ENCODE data around the gene RAB11FIP3. TPM values are rescaled to one million over a fixed set of nuclear protein-coding genes. Genes with fewer than 3 reads are reported as not detected.
A peak's percentile ranks its signal among the peaks of the same experiment; 100 is the strongest.

RAB11FIP3 gene
- total and polyA plus RNA-seq, 10 donors, result 12.3 to 52.7 (median 35.5) TPM

- peaks cover 0 to 94% (median 47%) of the 10 kb centered on the region in 6 donors for H3K36me3 ChIP-seq
- 92 to 97% (median 97%) methylated on average over 8 to 21 of the region's 21 CpGs for WGBS, 5 donors
- H3K27me3 ChIP-seq (replicated peaks in 1 of 7), result no peaks in the 10 kb centered on the region
- H3K9me3 ChIP-seq, result no peaks in the 10 kb centered on the region
- TF ChIP-seq CTCF (IDR thresholded peaks at IDR 0.05 in 8 of 11, conservative IDR thresholded peaks at IDR 0.05 in 3 of 11) (no peak), POLR2A (IDR thresholded peaks at IDR 0.05) (no peak), POLR2AphosphoS5 (IDR thresholded peaks at IDR 0.05) (no peak)
- H3K27ac ChIP-seq, result no peak overlapping the region
- H3K4me3 ChIP-seq, result no peak overlapping the region
- no peak for DNase-seq
- intact Hi-C loops (cut with DNase I; ENCODE audit: low total_unique reads), result no loop called here
- peaks cover 4 to 42% (median 16%) of the 10 kb centered on the region in 6 donors for H3K4me1 ChIP-seq
Measured at GRCh38 chr16:548586-548985, 123.1 kb downstream of the RAB11FIP3 start.

- 89 to 94% (median 91%) methylated on average over 16 to 54 of the region's 54 CpGs for WGBS, 5 donors
- Histone ChIP-seq H3K27me3 (replicated peaks in 1 of 7) (no peaks in the 10 kb centered on the region), H3K27ac (no peak overlapping the region), H3K9me3 (no peaks in the 10 kb centered on the region), H3K4me1 (peaks cover 4 to 43% (median 17%) of the 10 kb centered on the region in 6 donors), H3K4me3 (no peak overlapping the region), H3K36me3 (peaks cover 0 to 94% (median 51%) of the 10 kb centered on the region in 6 donors)
- TF ChIP-seq POLR2A (IDR thresholded peaks at IDR 0.05), result no peak
- intact Hi-C loops (cut with DNase I; ENCODE audit: low total_unique reads), result no loop called here
- DNase-seq, result no peak
Measured at GRCh38 chr16:549544-550263, 124.3 kb downstream of the RAB11FIP3 start.

- H3K27ac ChIP-seq, result no peak overlapping the region
- H3K9me3 ChIP-seq, result no peaks in the 10 kb centered on the region
- WGBS, 5 donors, result 95 to 98% (median 97%) methylated on average over 7 to 28 of the region's 28 CpGs
- DNase-seq, result no peak
- no peak for TF ChIP-seq POLR2AphosphoS5 (IDR thresholded peaks at IDR 0.05)
- TF ChIP-seq POLR2A (IDR thresholded peaks at IDR 0.05), result no peak
- no peak for TF ChIP-seq CTCF (IDR thresholded peaks at IDR 0.05 in 8 of 11, conservative IDR thresholded peaks at IDR 0.05 in 3 of 11)
- peaks cover 0 to 80% (median 51%) of the 10 kb centered on the region in 6 donors for H3K36me3 ChIP-seq
- no peaks in the 10 kb centered on the region for H3K27me3 ChIP-seq (replicated peaks in 1 of 7)
- H3K4me1 ChIP-seq, result peaks cover 4 to 39% (median 16%) of the 10 kb centered on the region in 6 donors
- intact Hi-C loops (cut with DNase I; ENCODE audit: low total_unique reads), result no loop called here
- no peak overlapping the region for H3K4me3 ChIP-seq
Measured at GRCh38 chr16:551210-551609, 125.8 kb downstream of the RAB11FIP3 start.

- no peak for TF ChIP-seq POLR2A (IDR thresholded peaks at IDR 0.05)
- TF ChIP-seq CTCF (IDR thresholded peaks at IDR 0.05 in 8 of 11, conservative IDR thresholded peaks at IDR 0.05 in 3 of 11), result no peak
- peak in 1 of 3 donors; percentile 29 for TF ChIP-seq POLR2AphosphoS5 (IDR thresholded peaks at IDR 0.05)
- no peak overlapping the region for H3K4me3 ChIP-seq
- H3K36me3 ChIP-seq, result peaks cover 0 to 70% (median 51%) of the 10 kb centered on the region in 6 donors
- WGBS, 5 donors, result 94 to 97% (median 96%) methylated on average over 17 to 35 of the region's 35 CpGs
- intact Hi-C loops (cut with DNase I; ENCODE audit: low total_unique reads), result no loop called here
- DNase-seq, result no peak
- peaks cover 0 to 5% (median 0%) of the 10 kb centered on the region in 7 donors for H3K27me3 ChIP-seq (replicated peaks in 1 of 7)
- H3K4me1 ChIP-seq, result peaks cover 0 to 29% (median 9%) of the 10 kb centered on the region in 6 donors
- no peaks in the 10 kb centered on the region for H3K9me3 ChIP-seq
- no peak overlapping the region for H3K27ac ChIP-seq
Measured at GRCh38 chr16:552171-552570, 126.7 kb downstream of the RAB11FIP3 start.

Measured in spleen (tissue), 11 donors.